ENCODE measurements around the gene NUBP1. TPM values are rescaled to one million over a fixed set of nuclear protein-coding genes. Genes with fewer than 3 reads are reported as not detected.
"Not testable (repeated sequence)": the region's sequence is repeated elsewhere in the genome, so short reads cannot be mapped to it uniquely, and the experiment has no call there.

NUBP1 gene
- total and polyA plus RNA-seq, 4 experiments from 2014 or later = 23.5 to 36.2 (median 31.3) TPM

GRCh38 chr16:10741249-10741648 is 2.4 kb upstream of the NUBP1 start:
- H3K9me3 Mint-ChIP-seq; POLR2A ChIA-PET (ENCODE audit: partially characterized antibody); H3K27me3 ChIP-seq (ENCODE audit: insufficient read depth, low read length); H3K36me3 ChIP-seq (ENCODE audit: insufficient read depth, low read length); H3K27ac ChIP-seq (ENCODE audit: low read depth, low read length); H3K27me3 Mint-ChIP-seq; H3K36me3 Mint-ChIP-seq; CTCF ChIA-PET (ENCODE audit: partially characterized antibody); H3K9me3 ChIP-seq (ENCODE audit: control insufficient read depth in 1 of 2, low read length in 2 of 2); H3K4me3 Mint-ChIP-seq; H3K4me3 ChIP-seq (ENCODE audit: low read length in 2 of 2); DNase-seq: not testable (repeated sequence)
- Mint-ChIP-seq H3K4me1 (peaks cover 19 to 41% (median 30%) of the 10 kb centered on the region in 4 donors), H3K27ac (peak overlapping the region in 3 of 7 donors; percentile 23 to 80 (median 37))
- intact Hi-C loops (cut with micrococcal nuclease) = loop anchor here (5.0 kb wide), 1 partner anchor 1779 kb away; the partner anchor contains the start of gene USP7
- H3K4me1 ChIP-seq (ENCODE audit: insufficient read depth, low read length) = peaks cover 34% of the 10 kb centered on the region

- Mint-ChIP-seq H3K27me3 (no peaks in the 10 kb centered on the region), H3K4me1 (peaks cover 19 to 41% (median 29%) of the 10 kb centered on the region in 4 donors), H3K9me3 (peaks cover 0 to 2% (median 0%) of the 10 kb centered on the region in 8 donors), H3K27ac (peak overlapping the region in 3 of 7 donors; percentile 23 to 60 (median 36)), H3K36me3 (peaks cover 9 to 10% of the 10 kb centered on the region in 2 donors), H3K4me3 (no peak overlapping the region)
- Histone ChIP-seq H3K36me3 (ENCODE audit: insufficient read depth, low read length) (no peaks in the 10 kb centered on the region), H3K9me3 (ENCODE audit: control insufficient read depth in 1 of 2, low read length in 2 of 2) (no peaks in the 10 kb centered on the region), H3K27ac (ENCODE audit: low read depth, low read length) (no peak overlapping the region), H3K4me3 (ENCODE audit: low read length in 2 of 2) (no peak overlapping the region), H3K27me3 (ENCODE audit: insufficient read depth, low read length) (no peaks in the 10 kb centered on the region), H3K4me1 (ENCODE audit: insufficient read depth, low read length) (peaks cover 34% of the 10 kb centered on the region)
- POLR2A ChIA-PET (ENCODE audit: partially characterized antibody) = no interaction called here
- CTCF ChIA-PET (ENCODE audit: partially characterized antibody) = interaction anchor here (1.1 to 1.3 kb wide), 2 partner anchors 220 to 227 kb away, joined by 4 to 5 read pairs; no protein-coding TSS in a partner anchor
- DNase-seq = no peak
- intact Hi-C loops (cut with micrococcal nuclease) = loop anchor here (5.0 kb wide), 1 partner anchor 1780 kb away; the partner anchor contains the start of gene USP7
These were observed 1.8 kb upstream of the NUBP1 start for GRCh38 chr16:10741844-10742243.

GRCh38 chr16:10743227-10743609 is 424 bp upstream of the NUBP1 start:
- Mint-ChIP-seq H3K27ac (peak overlapping the region; percentile 93 to 100 (median 99)), H3K36me3 (peaks cover 11 to 20% of the 10 kb centered on the region in 2 donors), H3K4me3 (peak overlapping the region; percentile 90 to 97 (median 95)), H3K4me1 (peaks cover 16 to 34% (median 24%) of the 10 kb centered on the region in 4 donors), H3K9me3 (peaks cover 0 to 2% (median 0%) of the 10 kb centered on the region in 8 donors), H3K27me3 (no peaks in the 10 kb centered on the region)
- CTCF ChIA-PET (ENCODE audit: partially characterized antibody) = interaction anchor here (1.3 kb wide), 1 partner anchor 228 kb away, joined by 5 read pairs; no protein-coding TSS in a partner anchor
- H3K4me1 ChIP-seq (ENCODE audit: insufficient read depth, low read length) = peaks cover 23% of the 10 kb centered on the region
- intact Hi-C loops (cut with micrococcal nuclease) = loop anchor here (5.0 kb wide), 1 partner anchor 1781 kb away; the partner anchor contains the start of gene USP7
- no peaks in the 10 kb centered on the region for H3K9me3 ChIP-seq (ENCODE audit: control insufficient read depth in 1 of 2, low read length in 2 of 2)
- no peak for DNase-seq
- H3K36me3 ChIP-seq (ENCODE audit: insufficient read depth, low read length) = peaks cover 8% of the 10 kb centered on the region
- peak overlapping the region; percentile 5 to 81 for H3K4me3 ChIP-seq (ENCODE audit: low read length in 2 of 2)
- POLR2A ChIA-PET (ENCODE audit: partially characterized antibody) = interaction anchor here (0.9 to 2.9 kb wide), 8 partner anchors 9 to 1652 kb away, joined by 3 to 16 read pairs (median 8); partner anchors contain the start of genes ATF7IP2, DEXI, HAPSTR1 and TXNDC11
- no peaks in the 10 kb centered on the region for H3K27me3 ChIP-seq (ENCODE audit: insufficient read depth, low read length)
- peak overlapping the region; percentile 92 for H3K27ac ChIP-seq (ENCODE audit: low read depth, low read length)

- intact Hi-C loops (cut with micrococcal nuclease) = loop anchor here (1.0 to 5.0 kb wide), 4 partner anchors 200 to 1876 kb away; partner anchors contain the start of genes CARHSP1, CLEC16A, HAPSTR1 and USP7
- POLR2A ChIA-PET (ENCODE audit: partially characterized antibody) = interaction anchor here (0.9 to 2.9 kb wide), 10 partner anchors 8 to 1653 kb away, joined by 3 to 16 read pairs (median 5); partner anchors contain the start of genes ATF7IP2, DEXI, HAPSTR1 and TXNDC11
- CTCF ChIA-PET (ENCODE audit: partially characterized antibody) = interaction anchor here (1.0 to 1.4 kb wide), 3 partner anchors 9 to 231 kb away, joined by 3 to 5 read pairs (median 5); no protein-coding TSS in a partner anchor
- Histone ChIP-seq H3K27me3 (ENCODE audit: insufficient read depth, low read length) (no peaks in the 10 kb centered on the region), H3K36me3 (ENCODE audit: insufficient read depth, low read length) (peaks cover 16% of the 10 kb centered on the region), H3K4me1 (ENCODE audit: insufficient read depth, low read length) (peaks cover 19% of the 10 kb centered on the region), H3K9me3 (ENCODE audit: control insufficient read depth in 1 of 2, low read length in 2 of 2) (no peaks in the 10 kb centered on the region), H3K4me3 (ENCODE audit: low read length in 2 of 2) (peak overlapping the region; percentile 63 to 81), H3K27ac (ENCODE audit: low read depth, low read length) (peak overlapping the region; percentile 92)
- H3K27me3 Mint-ChIP-seq = no peaks in the 10 kb centered on the region
- DNase-seq = no peak
- H3K4me3 Mint-ChIP-seq = peak overlapping the region; percentile 90 to 97 (median 95)
- peaks cover 0 to 2% (median 0%) of the 10 kb centered on the region in 8 donors for H3K9me3 Mint-ChIP-seq
- H3K36me3 Mint-ChIP-seq = peaks cover 15 to 32% of the 10 kb centered on the region in 2 donors
- peaks cover 16 to 30% (median 26%) of the 10 kb centered on the region in 4 donors for H3K4me1 Mint-ChIP-seq
- peak overlapping the region; percentile 93 to 100 (median 99) for H3K27ac Mint-ChIP-seq
These were observed 858 bp downstream of the NUBP1 start for GRCh38 chr16:10744370-10745030.

- intact Hi-C loops (cut with micrococcal nuclease) = loop anchor here (2.0 kb wide), 1 partner anchor 1877 kb away; the partner anchor contains the start of gene CARHSP1
- peaks cover 16 to 38% of the 10 kb centered on the region in 2 donors for H3K36me3 Mint-ChIP-seq
- CTCF ChIA-PET (ENCODE audit: partially characterized antibody) = interaction anchor here (1.0 to 1.1 kb wide), 2 partner anchors 8 to 11 kb away, joined by 3 read pairs; no protein-coding TSS in a partner anchor
These were observed 2.2 kb downstream of the NUBP1 start for GRCh38 chr16:10745841-10746240.

GRCh38 chr16:10750793-10751192 is 7.2 kb downstream of the NUBP1 start:
- Histone ChIP-seq H3K27me3 (ENCODE audit: insufficient read depth, low read length) (no peaks in the 10 kb centered on the region), H3K4me3 (ENCODE audit: low read length in 2 of 2) (no peak overlapping the region), H3K27ac (ENCODE audit: low read depth, low read length) (no peak overlapping the region), H3K36me3 (ENCODE audit: insufficient read depth, low read length) (peaks cover 53% of the 10 kb centered on the region), H3K9me3 (ENCODE audit: control insufficient read depth in 1 of 2, low read length in 2 of 2) (no peaks in the 10 kb centered on the region), H3K4me1 (ENCODE audit: insufficient read depth, low read length) (peaks cover under 1% of the 10 kb centered on the region)
- DNase-seq = no peak
- Mint-ChIP-seq H3K4me1 (peaks cover 0 to 6% (median 3%) of the 10 kb centered on the region in 4 donors), H3K27ac (peak overlapping the region in 2 of 7 donors; percentile 29 to 36), H3K27me3 (no peaks in the 10 kb centered on the region), H3K9me3 (no peaks in the 10 kb centered on the region), H3K36me3 (peaks cover 43 to 70% of the 10 kb centered on the region in 2 donors), H3K4me3 (no peak overlapping the region)
- intact Hi-C loops (cut with micrococcal nuclease) = no loop called here
- POLR2A ChIA-PET (ENCODE audit: partially characterized antibody) = no interaction called here
- CTCF ChIA-PET (ENCODE audit: partially characterized antibody) = no interaction called here

More at GRCh38 chr16:10745841-10746240, 2.2 kb downstream of the NUBP1 start:
- peaks cover 27% of the 10 kb centered on the region for H3K36me3 ChIP-seq (ENCODE audit: insufficient read depth, low read length)
- Mint-ChIP-seq H3K9me3 (no peaks in the 10 kb centered on the region), H3K4me3 (peak overlapping the region in 6 of 8 donors; percentile 10 to 69 (median 39)), H3K4me1 (peaks cover 16 to 30% (median 22%) of the 10 kb centered on the region in 4 donors), H3K27me3 (no peaks in the 10 kb centered on the region), H3K27ac (peak overlapping the region in 1 of 7 donors; percentile 55)
- H3K9me3 ChIP-seq (ENCODE audit: control insufficient read depth in 1 of 2, low read length in 2 of 2) = no peaks in the 10 kb centered on the region
- DNase-seq = no peak
- H3K27me3 ChIP-seq (ENCODE audit: insufficient read depth, low read length) = no peaks in the 10 kb centered on the region
- POLR2A ChIA-PET (ENCODE audit: partially characterized antibody) = interaction anchor here (0.7 kb wide), 1 partner anchor 1594 kb away, joined by 6 read pairs; no protein-coding TSS in a partner anchor
- no peak overlapping the region for H3K27ac ChIP-seq (ENCODE audit: low read depth, low read length)
- peaks cover 19% of the 10 kb centered on the region for H3K4me1 ChIP-seq (ENCODE audit: insufficient read depth, low read length)
- H3K4me3 ChIP-seq (ENCODE audit: low read length in 2 of 2) = no peak overlapping the region
